Body of pancreas (tissue), 4 donors: ENCODE data around the gene MTCH1. TPM values are rescaled to one million over a fixed set of nuclear protein-coding genes. Genes with fewer than 3 reads are reported as not detected.
"Not testable (repeated sequence)": the region's sequence is repeated elsewhere in the genome, so short reads cannot be mapped to it uniquely, and the experiment has no call there.

Source experiments
- ATAC-seq: fragments of 150-250 bp; one replicate; pipeline ENCODE4 v1.9.1; 2016
- DNase-seq, 4 donors: peaks; one replicate each; pipeline ENCODE4 v3.0.0-alpha.2; 2019
- H3K27ac ChIP-seq, 4 donors: fragments of 200-600 bp; sonication (generic); 1 replicate in 3 of 4; 2 replicates in 1 of 4; pipeline versions ENCODE4 v1.5.1 to v1.6.1; 2016 to 2019; ENCODE audit warnings: mild to moderate bottlenecking in 1 of 4, mixed read lengths in 1 of 4, moderate library complexity in 1 of 4
- H3K27me3 ChIP-seq, 2 donors: fragments of 200-600 bp; sonication (generic); one replicate each; pipeline ENCODE4 v1.6.0; 2016; ENCODE audit warnings: mild to moderate bottlenecking in 1 of 2
- H3K36me3 ChIP-seq, 2 donors: fragments of 200-600 bp; sonication (generic); replicated peaks in 1 of 2; 2 replicates each; pipeline ENCODE4 v1.5.1; 2016; ENCODE audit warnings: low read depth in 2 of 2; ENCODE audit not compliant: insufficient read depth in 1 of 2
- H3K4me1 ChIP-seq: fragments of 200-600 bp; sonication (generic); one replicate; pipeline ENCODE4 v1.6.0; 2016
- H3K4me3 ChIP-seq, 2 donors: fragments of 200-600 bp; sonication (generic); 1 replicate in 1 of 2; 2 replicates in 1 of 2; pipeline ENCODE4 v1.5.1; 2016 to 2019
- H3K9me3 ChIP-seq, 3 donors: fragments of 200-600 bp; sonication (generic); 1 replicate in 2 of 3; 2 replicates in 1 of 3; pipeline ENCODE4 v1.5.1; 2016
- CTCF ChIP-seq, 7 experiments: fragments of 450-650 bp in 4 of 7; fragments of 200-600 bp in 3 of 7; sonication (generic) in 3 of 7; IDR thresholded peaks; one replicate each; pipeline ENCODE4 v1.5.1; 2016 to 2019; ENCODE audit warnings: antibody characterized with exemption in 7 of 7
- POLR2A ChIP-seq, 3 donors: fragments of 450-650 bp; IDR thresholded peaks; one replicate each; pipeline ENCODE4 v1.6.1; 2016; ENCODE audit warnings: antibody characterized with exemption in 3 of 3, mild to moderate bottlenecking in 2 of 3
- WGBS, 2 donors: methylation state at CpG; one replicate each; pipeline ENCODE4 v1.1.5; 2017; 5-methylcytosine and 5-hydroxymethylcytosine counted together
- intact Hi-C: fragments of 100-400 bp; cut with DNase I; formaldehyde crosslinking; loops from one replicate; pipeline ENCODE4 v1.15.1; 2023
- total RNA-seq, 2 donors: library from RNA; depleted of rRNA; stranded (reverse); fragments of >200 nt; gene quantifications; one replicate each; pipeline ENCODE4 v1.1.0, GENCODE V29; 2016

Gene MTCH1
- total RNA-seq, 2 donors from 2014 or later = 152 to 198 TPM

- Histone ChIP-seq H3K27ac (no peak overlapping the region), H3K36me3 (no peaks in the 10 kb centered on the region), H3K4me3 (no peak overlapping the region), H3K9me3 (no peaks in the 10 kb centered on the region), H3K27me3 (no peaks in the 10 kb centered on the region), H3K4me1 (peaks cover 8% of the 10 kb centered on the region)
- intact Hi-C loops = no loop called here
- 66 to 74% methylated on average over 6 of the region's 6 CpGs for WGBS, 2 donors
- ATAC-seq (no peak), DNase-seq (no peak)
- TF ChIP-seq POLR2A (IDR thresholded peaks at IDR 0.05) (no peak), CTCF (IDR thresholded peaks at IDR 0.05) (no peak)
These were observed 30.9 kb downstream of the MTCH1 start for GRCh38 chr6:36955136-36955535.

GRCh38 chr6:36954262-36954931 lies 31.6 kb downstream of the MTCH1 start, which contains the start of gene PI16:
TSS of gene PI16 (plus strand) at chr6:36954738. CDS start at chr6:36954761, 23 bp downstream.
- Histone ChIP-seq H3K27ac (no peak within 1 kb of the TSS), H3K27me3 (no peaks in the 10 kb centered on the region), H3K4me3 (no peak within 1 kb of the TSS), H3K4me1 (peaks cover 8% of the 10 kb centered on the region), H3K9me3 (no peaks in the 10 kb centered on the region), H3K36me3 (no peaks in the 10 kb centered on the region)
- no peak for ATAC-seq
- intact Hi-C loops = no loop called here
- no peak for TF ChIP-seq POLR2A (IDR thresholded peaks at IDR 0.05)
- no peak for TF ChIP-seq CTCF (IDR thresholded peaks at IDR 0.05)
- WGBS, 2 donors = 67 to 100% methylated on average over 3 to 14 of the region's 14 CpGs
- DNase-seq = no peak

- intact Hi-C loops = no loop called here
- no peaks in the 10 kb centered on the region for H3K9me3 ChIP-seq
- H3K36me3 ChIP-seq = no peaks in the 10 kb centered on the region
- no peaks in the 10 kb centered on the region for H3K27me3 ChIP-seq
- no peak for TF ChIP-seq POLR2A (IDR thresholded peaks at IDR 0.05)
- TF ChIP-seq CTCF (IDR thresholded peaks at IDR 0.05) = no peak
- H3K27ac ChIP-seq = no peak overlapping the region
- WGBS, 2 donors = 73 to 100% methylated on average over 1 of the region's 1 CpG
- ATAC-seq (no peak), DNase-seq (no peak)
- H3K4me1 ChIP-seq = peaks cover 8% of the 10 kb centered on the region
- H3K4me3 ChIP-seq = no peak overlapping the region
These were observed 32.1 kb downstream of the MTCH1 start for GRCh38 chr6:36953931-36954261.

GRCh38 chr6:36949636-36950035 lies 36.4 kb downstream of the MTCH1 start:
- H3K4me1 ChIP-seq = peaks cover 9% of the 10 kb centered on the region
- no peak overlapping the region for H3K4me3 ChIP-seq
- H3K36me3 ChIP-seq = no peaks in the 10 kb centered on the region
- WGBS, 2 donors = 69 to 72% methylated on average over 3 of the region's 3 CpGs
- TF ChIP-seq CTCF (IDR thresholded peaks at IDR 0.05) (no peak), POLR2A (IDR thresholded peaks at IDR 0.05) (no peak)
- ATAC-seq (no peak), DNase-seq (no peak)
- no peaks in the 10 kb centered on the region for H3K27me3 ChIP-seq
- H3K9me3 ChIP-seq = no peaks in the 10 kb centered on the region
- intact Hi-C loops = no loop called here
- H3K27ac ChIP-seq = no peak overlapping the region

- H3K27ac ChIP-seq, intact Hi-C loops, DNase-seq, H3K9me3 ChIP-seq, H3K27me3 ChIP-seq, ATAC-seq, H3K36me3 ChIP-seq, H3K4me3 ChIP-seq: not testable (repeated sequence)
- WGBS, 2 donors = 76 to 88% methylated on average over 9 of the region's 9 CpGs
- H3K4me1 ChIP-seq = peaks cover 13% of the 10 kb centered on the region
These were observed 36.9 kb downstream of the MTCH1 start for GRCh38 chr6:36949076-36949475.
